Activated CD4-positive, alpha-beta T cell treated with anti-CD3 and anti-CD28 coated beads, Interleukin-2, amount 10 ng/mL, durations not matched to agents 24 days and 14 days (primary cell): Measurements from ENCODE around the gene ZCCHC7. TPM values are rescaled to one million over a fixed set of nuclear protein-coding genes. Genes with fewer than 3 reads are reported as not detected.

ENCODE experiments used
- total RNA-seq: library from RNA; stranded (reverse); gene quantifications from 2 replicates; pipeline ENCODE4 v1.2.3, GENCODE V29; 2022

Gene ZCCHC7
- total RNA-seq, 1 donor from 2014 or later = 25.3 TPM

Other genes starting within 250 kb of the ZCCHC7 start
- 0.16 and 0.33 TPM in 2 replicates for gene PAX5, start 86.3 kb upstream of the ZCCHC7 start, total RNA-seq